HCT116 (cell line): ENCODE results near the gene FRMD3. TPM values are rescaled to one million over a fixed set of nuclear protein-coding genes. Genes with fewer than 3 reads are reported as not detected.

ENCODE experiments used
- ATAC-seq: fragments of 200-7000 bp; cut with Tn5 transposase; 2 replicates; pipeline ENCODE4 v1.9.1; 2020; ENCODE audit warnings: mild to moderate bottlenecking, moderate library complexity
- BruUV-seq: library from RNA; stranded (reverse); fragments of 400-500 nt; replicated peaks from 2 replicates; lab custom pipeline; 2021; lab: Mats Ljungman, UMichigan
- CTCF ChIA-PET: fragments of 300-600 bp; sonication (Branson Sonifier 250); formaldehyde crosslinking; loops from one replicate; lab custom pipeline; 2021; ENCODE audit warnings: antibody characterized with exemption; lab: Charles Lee
- POLR2A ChIA-PET: fragments of 300-600, 350-600 bp; sonication (Branson Sonifier 250); formaldehyde crosslinking; loops from one replicate; lab custom pipeline; 2021; ENCODE audit warnings: antibody characterized with exemption; lab: Charles Lee
- RAD21 ChIA-PET, 2 experiments: fragments of 300-600 bp; sonication (Branson Sonifier 250); formaldehyde crosslinking; loops; one replicate each; lab custom pipeline; 2023; ENCODE audit warnings: low total read pairs in 2 of 2; ENCODE audit not compliant: uncharacterized antibody in 2 of 2, unreplicated experiment in 2 of 2, low non-redundant PET in 1 of 2; lab: Charles Lee
- DNase-seq: peaks from one replicate; pipeline ENCODE4 v3.0.0-alpha.2; 2010; ENCODE audit warnings: low read depth, low spot score
- H2AFZ ChIP-seq: fragments of 200-600 bp; shearing (Covaris generic), sonication (generic); 2 replicates; pipeline ENCODE4 v1.6.1; 2017; ENCODE audit warnings: low read depth, mixed run types, mixed read lengths, antibody characterized with exemption, low read length; ENCODE audit not compliant: poor library complexity, severe bottlenecking
- H3K27ac ChIP-seq: 2 replicates; pipeline ENCODE4 v1.5.1; 2012; ENCODE audit warnings: low read depth, low read length
- H3K27me3 ChIP-seq: fragments of 200-600 bp; sonication (generic); 2 replicates; pipeline ENCODE4 v1.6.1; 2016; ENCODE audit warnings: mixed run types, low read length, mixed read lengths; ENCODE audit not compliant: insufficient read depth
- H3K36me3 ChIP-seq, 2 experiments: fragments of 200-500 bp in 1 of 2; fragments of 200-600 bp in 1 of 2; sonication (Bioruptor generic) in 1 of 2; sonication (generic) in 1 of 2; 2 replicates each; pipeline versions ENCODE4 v1.5.1 to v1.6.1; 2014 to 2016; ENCODE audit warnings: low read length in 2 of 2, inconsistent platforms in 1 of 2, mixed read lengths in 1 of 2, mixed run types in 1 of 2; ENCODE audit not compliant: insufficient read depth in 2 of 2, control insufficient read depth in 1 of 2
- H3K4me1 ChIP-seq, 2 experiments: fragments of 200-600 bp in 1 of 2; sonication (generic) in 1 of 2; 2 replicates each; pipeline versions ENCODE4 v1.5.1 to v1.6.1; 2012 to 2017; ENCODE audit warnings: low read length in 2 of 2, inconsistent platforms in 1 of 2, mild to moderate bottlenecking in 1 of 2, mixed read lengths in 1 of 2, mixed run types in 1 of 2, moderate library complexity in 1 of 2; ENCODE audit not compliant: insufficient read depth in 2 of 2, control insufficient read depth in 1 of 2
- H3K4me2 ChIP-seq: fragments of 200-600 bp; sonication (generic); 2 replicates; pipeline ENCODE4 v1.6.1; 2017; ENCODE audit warnings: mixed run types, low read length, mixed read lengths
- H3K4me3 ChIP-seq, 2 experiments: fragments of 200-600 bp in 1 of 2; sonication (generic) in 1 of 2; replicated peaks in 1 of 2; 2 replicates each; pipeline ENCODE4 v1.5.1; 2011 to 2016; ENCODE audit warnings: low read length in 2 of 2, control low read depth in 1 of 2, low read depth in 1 of 2, mild to moderate bottlenecking in 1 of 2, mixed read lengths in 1 of 2, mixed run types in 1 of 2
- H3K79me2 ChIP-seq: fragments of 200-600 bp; sonication (generic); 2 replicates; pipeline ENCODE4 v1.6.1; 2017; ENCODE audit warnings: mild to moderate bottlenecking, mixed run types, low read length, moderate library complexity, mixed read lengths; ENCODE audit not compliant: insufficient read depth
- H3K9ac ChIP-seq: fragments of 200-600 bp; sonication (generic); 2 replicates; pipeline ENCODE4 v1.6.1; 2016; ENCODE audit warnings: low read length, mixed read lengths
- H3K9me2 ChIP-seq: fragments of 200-600 bp; sonication (generic), shearing (Covaris generic); 2 replicates; pipeline ENCODE4 v1.6.1; 2017; ENCODE audit warnings: mixed run types, mild to moderate bottlenecking, moderate library complexity; ENCODE audit not compliant: insufficient read depth
- H3K9me3 ChIP-seq, 2 experiments: fragments of 200-500 bp in 1 of 2; fragments of 200-600 bp in 1 of 2; sonication (Bioruptor generic) in 1 of 2; sonication (generic) in 1 of 2; 2 replicates each; pipeline ENCODE4 v1.6.1; 2014 to 2017; ENCODE audit warnings: low read length in 2 of 2, mixed read lengths in 2 of 2, inconsistent platforms in 1 of 2, low read depth in 1 of 2, mild to moderate bottlenecking in 1 of 2, mixed run types in 1 of 2, moderate library complexity in 1 of 2; ENCODE audit not compliant: control insufficient read depth in 1 of 2, insufficient read depth in 1 of 2
- H4K20me1 ChIP-seq: fragments of 200-600 bp; sonication (generic), shearing (Covaris generic); 2 replicates; pipeline ENCODE4 v1.6.1; 2017; ENCODE audit warnings: mixed run types, mild to moderate bottlenecking, moderate library complexity; ENCODE audit not compliant: insufficient read depth
- CEBPB ChIP-seq: IDR thresholded peaks from 2 replicates; pipeline ENCODE4 v1.6.1; 2012; ENCODE audit warnings: low read depth
- CTCF ChIP-seq, 3 experiments: fragments of 200-600 bp in 1 of 3; sonication (generic) in 1 of 3; IDR thresholded peaks in 2 of 3; conservative IDR thresholded peaks in 1 of 3; 2 replicates each; pipeline ENCODE4 v1.5.1; 2012 to 2017; ENCODE audit warnings: low read depth in 2 of 3, low read length in 2 of 3, antibody characterized with exemption in 1 of 3, borderline replicate concordance in 1 of 3, control low read depth in 1 of 3, mild to moderate bottlenecking in 1 of 3, mixed read lengths in 1 of 3, mixed run types in 1 of 3, moderate library complexity in 1 of 3; ENCODE audit not compliant: insufficient read depth in 1 of 3
- EGR1 ChIP-seq: IDR thresholded peaks from 2 replicates; pipeline ENCODE4 v1.6.1; 2012; ENCODE audit warnings: low read depth
- ELF1 ChIP-seq: IDR thresholded peaks from 2 replicates; pipeline ENCODE4 v1.6.1; 2012; ENCODE audit warnings: low read depth, borderline replicate concordance
- EZH2 ChIP-seq: fragments of 200-600 bp; sonication (generic); IDR thresholded peaks from 2 replicates; pipeline ENCODE4 v1.6.1; 2017; ENCODE audit warnings: antibody characterized with exemption, mixed run types
- EZH2phosphoT487 ChIP-seq: fragments of 200-600 bp; IDR thresholded peaks from 2 replicates; pipeline ENCODE4 v1.6.1; 2018; ENCODE audit warnings: antibody characterized with exemption, borderline replicate concordance
- FOSL1 ChIP-seq: IDR thresholded peaks from 2 replicates; pipeline ENCODE4 v1.6.1; 2012; ENCODE audit warnings: low read depth
- POLR2A ChIP-seq: IDR thresholded peaks from 2 replicates; pipeline ENCODE4 v1.7.0; 2011; ENCODE audit warnings: borderline replicate concordance; ENCODE audit not compliant: insufficient read depth, insufficient read length; ENCODE audit errors: extremely low read depth
- REST ChIP-seq: IDR thresholded peaks from 2 replicates; pipeline ENCODE4 v1.6.1; 2012; ENCODE audit warnings: low read depth
- SIN3A ChIP-seq: IDR thresholded peaks from 2 replicates; pipeline ENCODE4 v1.6.1; 2012; ENCODE audit warnings: low read depth
- SRF ChIP-seq: IDR thresholded peaks from 2 replicates; pipeline ENCODE4 v1.6.1; 2012; ENCODE audit warnings: low read depth
- TCF7L2 ChIP-seq: IDR thresholded peaks from 2 replicates; pipeline ENCODE4 v1.7.0; 2011; ENCODE audit warnings: borderline replicate concordance, inconsistent platforms; ENCODE audit not compliant: insufficient read depth, insufficient read length; ENCODE audit errors: extremely low read depth
- YY1 ChIP-seq: IDR thresholded peaks from 2 replicates; pipeline ENCODE4 v1.6.1; 2011; ENCODE audit warnings: low read length, low read depth, moderate library complexity, mild to moderate bottlenecking; ENCODE audit not compliant: insufficient replicate concordance; ENCODE audit errors: extremely low read depth
- ZBTB33 ChIP-seq: IDR thresholded peaks from 2 replicates; pipeline ENCODE4 v1.6.1; 2011; ENCODE audit warnings: mild to moderate bottlenecking, low read length, moderate library complexity; ENCODE audit not compliant: insufficient replicate concordance; ENCODE audit errors: extremely low read depth
- ZFX ChIP-seq: fragments of 450-650 bp; IDR thresholded peaks from 2 replicates; pipeline ENCODE4 v1.6.1; 2017
- intact Hi-C: fragments of 100-400 bp; cut with micrococcal nuclease; formaldehyde crosslinking; loops from 2 replicates; pipeline ENCODE4 v1.10.0; 2022
- total RNA-seq: library from RNA; stranded (reverse); gene quantifications from one replicate; pipeline ENCODE4 v1.2.1, GENCODE V29; 2021; ENCODE audit not compliant: unreplicated experiment

The FRMD3 gene
- total RNA-seq, 1 experiment from 2014 or later = 0.89 TPM

GRCh38 chr9:83196946-83197345, 341.3 kb downstream of the FRMD3 start:
- no peaks in the 10 kb centered on the region for H3K9me2 ChIP-seq
- BruUV-seq = no TSS peak
- H3K9ac ChIP-seq = no peak overlapping the region
- intact Hi-C loops = no loop called here
- H3K27ac ChIP-seq = no peak overlapping the region
- H3K36me3 ChIP-seq = no peaks in the 10 kb centered on the region
- POLR2A ChIA-PET = no interaction called here
- TF ChIP-seq EZH2phosphoT487 (no peak), EZH2 (no peak), SRF (no peak), EGR1 (no peak), FOSL1 (no peak), YY1 (no peak), SIN3A (no peak), ZFX (no peak), POLR2A (no peak), CTCF (IDR thresholded peaks at IDR 0.05 in 2 of 3, conservative IDR thresholded peaks at IDR 0.05 in 1 of 3; ENCODE audit: borderline replicate concordance in 1 of 3, insufficient read depth in 1 of 3, low read depth in 2 of 3, low read length in 2 of 3) (no peak), ELF1 (no peak), REST (no peak), TCF7L2 (no peak), ZBTB33 (no peak), CEBPB (no peak)
- RAD21 ChIA-PET = no interaction called here
- DNase-seq (no peak), ATAC-seq (no peak)
- H4K20me1 ChIP-seq = no peaks in the 10 kb centered on the region; the same call in 1 of the 2 replicates
- no peaks in the 10 kb centered on the region for H3K4me1 ChIP-seq
- no peak overlapping the region for H3K4me3 ChIP-seq
- no peaks in the 10 kb centered on the region for H3K9me3 ChIP-seq
- no peaks in the 10 kb centered on the region; the same call in 1 of the 2 replicates for H3K27me3 ChIP-seq
- no peak overlapping the region for H3K4me2 ChIP-seq
- no peaks in the 10 kb centered on the region for H3K79me2 ChIP-seq
- CTCF ChIA-PET = no interaction called here
- no peak overlapping the region for H2AFZ ChIP-seq
